GM18517 (cell line): ENCODE data around the gene RFPL3.
"Not testable (repeated sequence)": the region's sequence is repeated elsewhere in the genome, so short reads cannot be mapped to it uniquely, and the experiment has no call there.

Source experiments
- ATAC-seq: cut with Tn5 transposase; IDR thresholded peaks from one replicate; pipeline ENCODE4 v1.9.1; 2021; ENCODE audit warnings: mild to moderate bottlenecking, moderate library complexity; ENCODE audit not compliant: unreplicated experiment

Gene RFPL3

DNA sequence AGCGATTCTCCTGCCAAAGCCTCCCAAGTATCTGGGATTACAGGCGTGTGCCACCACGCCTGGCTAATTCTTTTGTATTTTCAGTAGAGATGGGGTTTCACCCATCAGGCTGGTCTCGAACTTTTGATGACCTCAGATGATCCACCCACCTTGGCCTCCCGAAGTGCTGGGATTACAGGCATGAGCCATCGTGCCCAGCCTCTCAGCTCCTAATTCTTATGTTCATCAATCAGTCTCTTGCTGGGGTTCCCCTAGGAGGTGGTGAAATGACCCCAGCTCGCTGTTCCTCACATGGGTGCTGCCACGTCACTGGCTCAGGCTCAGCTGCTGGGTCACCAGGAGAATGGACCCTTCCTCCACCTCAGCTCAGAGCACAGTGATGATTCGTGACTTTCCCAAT lies at the start of gene RFPL3:
Gene RFPL3 (plus strand): TSS at position 301 of the 400 bp plus-strand sequence. CDS start 205 bp downstream, outside the sequence.
- ATAC-seq = not testable (repeated sequence)

GRCh38 chr22:32308191-32308590 lies 49.5 kb upstream of the RFPL3 start:
- ATAC-seq = no peak

GRCh38 chr22:32308934-32309333 lies 48.7 kb upstream of the RFPL3 start:
- no peak for ATAC-seq

DNA sequence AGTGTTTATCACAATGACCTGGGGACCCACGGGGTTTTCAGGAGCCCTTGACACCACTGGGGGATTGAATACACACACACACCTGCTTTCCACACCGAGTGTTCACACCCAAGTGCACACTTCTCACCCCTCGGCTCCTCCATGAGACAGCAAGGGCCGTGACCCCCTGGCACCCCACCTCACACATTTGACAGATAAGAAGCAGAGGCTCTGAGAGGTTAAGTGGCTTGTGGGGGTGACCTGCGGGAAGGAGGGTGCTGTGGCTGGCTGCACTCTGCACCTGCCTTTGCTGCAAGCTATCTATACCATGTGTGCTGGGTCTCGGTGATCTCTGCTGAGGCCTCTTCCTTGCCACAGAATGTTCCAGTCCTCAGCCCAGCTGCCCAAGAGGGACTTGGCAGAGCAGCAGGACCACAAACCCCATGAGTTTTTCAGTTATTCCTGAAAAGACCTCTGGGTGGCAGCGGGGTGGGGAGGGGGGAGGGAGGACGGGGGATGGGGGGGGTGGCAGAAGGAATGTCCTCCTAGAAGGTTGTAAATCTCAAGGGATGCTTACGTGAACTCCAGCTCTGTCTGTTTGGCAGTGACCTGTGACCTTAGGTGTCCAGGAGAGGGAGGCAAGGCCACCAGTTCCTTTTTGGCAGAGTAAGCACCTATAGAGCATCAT lies 47.9 kb upstream of the RFPL3 start:
- no peak for ATAC-seq

- no peak for ATAC-seq
These were observed 46.9 kb upstream of the RFPL3 start for GRCh38 chr22:32310777-32311176.

- ATAC-seq = no peak
These were observed 46.1 kb upstream of the RFPL3 start for GRCh38 chr22:32311551-32312071.

DNA sequence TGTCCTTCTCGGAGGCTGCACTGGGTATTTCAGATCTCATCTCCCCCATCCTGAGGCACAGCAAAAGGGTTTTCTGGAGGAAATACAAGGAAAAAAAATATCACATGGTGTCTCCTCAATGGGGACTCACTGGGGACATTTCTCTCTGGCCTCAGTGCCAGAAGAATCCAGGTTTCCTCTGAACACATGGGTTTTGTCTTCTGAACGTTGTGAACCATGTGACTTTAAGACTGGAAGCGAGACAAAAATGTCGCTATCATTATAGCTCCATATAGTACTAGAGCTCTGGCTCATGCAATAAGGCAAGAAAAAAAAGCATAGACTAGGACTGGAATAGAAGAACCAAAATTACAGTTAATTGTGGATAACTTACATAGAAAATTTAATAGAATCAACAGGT lies 44.9 kb upstream of the RFPL3 start:
- no peak for ATAC-seq

GRCh38 chr22:32313532-32313931 lies 44.1 kb upstream of the RFPL3 start:
- ATAC-seq = no peak

DNA sequence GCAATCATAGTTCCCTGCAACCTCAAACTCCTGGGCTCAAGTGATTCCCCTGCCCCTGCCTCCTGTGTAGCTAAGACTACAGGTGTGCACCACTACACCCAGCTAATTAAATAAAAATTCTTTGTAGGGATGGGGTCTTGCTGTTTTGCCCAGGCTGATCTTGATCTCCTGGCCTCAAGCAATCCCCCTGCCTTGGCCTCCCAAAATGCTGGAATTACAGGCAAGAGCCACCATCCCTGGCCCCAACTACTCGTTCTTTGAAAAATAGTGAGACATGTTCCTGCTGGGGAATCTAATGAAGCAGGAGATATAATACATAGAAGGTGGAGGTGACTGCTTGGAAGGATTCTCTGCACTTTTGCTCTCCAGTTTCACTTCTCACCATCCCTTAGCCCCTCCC lies 40.1 kb upstream of the RFPL3 start:
- ATAC-seq = no peak

GRCh38 chr22:32318361-32318760 lies 39.3 kb upstream of the RFPL3 start:
- no peak for ATAC-seq

DNA sequence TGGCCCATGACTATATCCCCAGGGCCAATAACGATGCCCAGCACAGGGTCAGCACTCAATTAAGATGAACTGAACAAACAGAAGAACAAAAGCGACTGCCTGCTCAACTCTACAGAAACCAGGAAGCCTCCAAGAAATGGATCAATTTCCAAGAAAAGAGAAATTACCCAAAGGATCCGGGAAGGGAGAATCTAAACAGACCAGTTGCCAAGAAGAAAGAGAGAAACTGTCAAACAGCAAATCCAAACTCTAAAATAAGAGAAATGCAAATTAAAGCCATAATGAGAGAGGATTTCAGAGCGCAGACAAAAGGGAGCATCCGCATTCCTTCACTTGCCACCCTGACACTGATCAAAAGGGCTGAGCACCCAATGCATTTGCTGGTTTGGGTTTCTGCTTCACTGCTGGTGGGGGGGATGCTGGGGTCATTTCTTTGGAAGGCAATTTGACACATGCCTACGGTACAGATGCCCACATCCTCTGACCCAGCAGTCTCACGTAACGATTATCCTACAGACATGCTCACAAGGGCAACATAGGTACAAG lies 37.7 kb upstream of the RFPL3 start:
- no peak for ATAC-seq

DNA sequence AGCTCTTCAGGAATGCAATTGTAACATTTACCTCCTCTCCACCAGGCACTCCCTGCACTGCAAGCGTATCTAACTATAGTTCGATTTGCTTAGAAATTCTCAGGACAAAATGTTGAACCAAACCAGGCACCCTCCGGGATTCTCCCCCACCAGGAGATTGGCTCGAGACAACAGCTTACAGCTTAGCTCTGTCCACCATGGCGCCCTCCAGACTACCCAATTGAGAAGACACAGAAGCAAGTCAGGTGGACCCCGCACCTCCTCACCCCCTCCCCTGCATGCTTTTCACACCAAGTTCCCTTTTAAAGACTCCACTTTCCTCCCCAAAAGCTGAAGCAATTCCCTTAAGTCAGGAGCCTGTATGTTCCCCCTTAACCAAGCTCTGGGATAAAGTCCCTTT lies 34.7 kb upstream of the RFPL3 start:
- no peak for ATAC-seq

DNA sequence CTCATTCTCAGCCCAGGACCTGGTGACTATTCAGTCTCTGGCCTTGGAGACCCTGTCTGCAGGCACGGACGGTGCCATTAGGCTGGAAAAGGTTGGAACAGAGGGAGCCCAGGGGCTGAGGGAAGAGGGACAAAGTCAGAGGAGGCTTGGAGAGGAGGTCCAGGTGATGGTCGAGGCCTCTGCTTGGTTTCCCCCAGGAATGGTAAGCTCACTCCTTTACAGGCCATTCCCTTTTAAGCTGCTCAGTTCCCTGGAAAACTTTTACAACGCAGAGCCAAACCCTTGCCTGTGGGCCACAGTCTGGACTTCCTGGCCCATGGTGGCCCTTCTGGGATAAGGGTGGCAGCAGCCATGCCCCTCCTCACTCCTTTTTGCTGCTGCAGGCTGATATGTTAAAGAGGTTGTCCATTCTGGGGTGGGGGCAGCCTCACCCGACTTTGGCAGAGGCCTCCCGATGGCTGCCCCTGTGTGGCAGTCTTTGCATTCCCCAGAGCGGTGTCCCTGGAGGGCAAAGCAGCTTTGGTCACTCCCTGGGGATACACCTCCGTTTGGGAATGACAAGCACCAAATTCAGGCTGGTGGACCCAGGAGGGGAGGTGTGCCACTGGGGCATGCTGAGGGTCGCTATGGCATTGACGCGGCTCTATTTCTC lies 34.0 kb upstream of the RFPL3 start:
- ATAC-seq = no peak

GRCh38 chr22:32324505-32325415 lies 32.9 kb upstream of the RFPL3 start:
- no peak for ATAC-seq

- no peak for ATAC-seq
These were observed 32.3 kb upstream of the RFPL3 start for GRCh38 chr22:32325416-32325801.

- ATAC-seq = no peak
These were observed 31.8 kb upstream of the RFPL3 start for GRCh38 chr22:32325811-32326237.

DNA sequence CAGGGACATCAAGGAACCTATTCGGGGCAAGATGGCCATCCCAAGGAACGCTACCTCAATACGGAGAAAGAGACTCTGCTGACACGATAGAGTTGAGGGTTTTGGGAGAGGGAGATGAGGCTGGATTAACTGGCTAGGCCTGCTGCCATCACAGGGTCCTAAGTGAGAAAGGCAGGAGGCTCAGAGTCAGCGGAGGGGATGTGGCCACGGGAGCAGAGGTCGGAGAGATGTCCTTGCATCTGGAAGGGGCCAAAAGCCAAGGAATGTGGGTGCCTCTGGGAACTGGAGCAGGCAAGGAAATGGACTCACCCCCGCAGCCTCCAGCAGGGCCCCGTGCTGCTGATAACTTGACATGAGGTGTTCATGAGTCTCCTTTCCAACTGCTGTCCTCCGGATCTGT lies 31.0 kb upstream of the RFPL3 start:
- ATAC-seq = no peak

DNA sequence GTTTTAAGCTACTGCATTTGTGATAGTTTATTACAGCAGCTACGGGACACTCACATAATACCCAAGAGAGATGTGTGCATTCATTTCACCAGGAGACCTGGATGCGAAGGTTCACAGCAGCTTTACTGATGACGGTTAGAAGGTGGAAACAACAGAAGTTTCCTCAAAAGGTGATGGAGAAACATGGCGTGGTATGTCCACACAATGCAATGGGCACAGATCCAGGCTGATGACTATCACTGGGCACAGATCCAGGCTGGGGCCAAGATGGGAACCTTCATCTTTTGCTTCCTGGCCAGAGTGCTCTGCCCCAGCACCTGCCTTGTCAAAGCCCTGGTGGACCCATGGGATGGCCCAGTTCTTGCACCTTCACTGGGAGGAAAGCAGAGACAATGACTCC lies 30.6 kb upstream of the RFPL3 start:
- no peak for ATAC-seq

DNA sequence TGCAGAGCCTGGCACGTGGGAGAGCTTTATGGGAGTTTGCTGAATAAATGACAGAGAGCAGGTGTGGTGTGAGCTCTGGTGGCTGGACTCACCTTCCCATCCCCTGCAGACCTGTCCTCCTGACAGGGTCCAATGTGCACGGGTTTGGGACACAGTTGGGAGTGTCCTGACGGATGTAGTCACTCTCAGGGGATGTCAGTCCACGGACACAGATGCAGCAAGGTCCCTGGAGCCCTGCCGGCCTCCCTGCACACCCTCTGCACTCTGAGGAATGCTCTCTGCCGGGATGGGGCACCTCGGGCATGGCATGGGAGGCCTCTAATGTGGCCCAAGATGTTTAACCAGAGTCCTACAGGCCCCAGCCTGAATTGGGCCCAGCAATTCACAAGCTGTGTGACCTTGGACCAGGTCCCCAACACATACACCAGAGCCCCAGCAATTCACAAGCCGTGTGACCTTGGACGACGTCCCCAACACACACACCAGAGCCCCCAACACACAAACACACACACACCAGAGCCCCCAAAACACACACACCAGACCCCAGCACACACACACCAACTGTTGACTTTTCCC lies 30.0 kb upstream of the RFPL3 start:
- ATAC-seq = no peak

GRCh38 chr22:32328306-32329201 lies 29.1 kb upstream of the RFPL3 start:
- no peak for ATAC-seq
